Mucosa of stomach (tissue), 1 donor: Measurements from ENCODE around the gene PTPRC.
A peak's percentile ranks its signal among the peaks of the same experiment; 100 is the strongest.
"Not testable (repeated sequence)": the region's sequence is repeated elsewhere in the genome, so short reads cannot be mapped to it uniquely, and the experiment has no call there.

ENCODE experiments used
- H3K27me3 ChIP-seq: one replicate; pipeline ENCODE4 v1.7.0; 2013; ENCODE audit warnings: mild to moderate bottlenecking, low read length; ENCODE audit not compliant: control insufficient read depth, insufficient read depth
- H3K36me3 ChIP-seq: one replicate; pipeline ENCODE4 v1.7.0; 2013; ENCODE audit warnings: low read length; ENCODE audit not compliant: control insufficient read depth, insufficient read depth
- H3K4me1 ChIP-seq: one replicate; pipeline ENCODE4 v1.7.0; 2013; ENCODE audit warnings: mild to moderate bottlenecking, low read length; ENCODE audit not compliant: control insufficient read depth, insufficient read depth
- H3K4me3 ChIP-seq: one replicate; pipeline ENCODE4 v1.7.0; 2013; ENCODE audit warnings: low read length
- H3K9ac ChIP-seq: one replicate; pipeline ENCODE4 v1.7.0; 2013; ENCODE audit warnings: mild to moderate bottlenecking, low read length, moderate library complexity
- H3K9me3 ChIP-seq: one replicate; pipeline ENCODE4 v1.7.0; 2013; ENCODE audit warnings: mild to moderate bottlenecking, low read length, moderate library complexity; ENCODE audit not compliant: control insufficient read depth
- donor health status: Pancreatic carcinoma.

PTPRC gene

DNA sequence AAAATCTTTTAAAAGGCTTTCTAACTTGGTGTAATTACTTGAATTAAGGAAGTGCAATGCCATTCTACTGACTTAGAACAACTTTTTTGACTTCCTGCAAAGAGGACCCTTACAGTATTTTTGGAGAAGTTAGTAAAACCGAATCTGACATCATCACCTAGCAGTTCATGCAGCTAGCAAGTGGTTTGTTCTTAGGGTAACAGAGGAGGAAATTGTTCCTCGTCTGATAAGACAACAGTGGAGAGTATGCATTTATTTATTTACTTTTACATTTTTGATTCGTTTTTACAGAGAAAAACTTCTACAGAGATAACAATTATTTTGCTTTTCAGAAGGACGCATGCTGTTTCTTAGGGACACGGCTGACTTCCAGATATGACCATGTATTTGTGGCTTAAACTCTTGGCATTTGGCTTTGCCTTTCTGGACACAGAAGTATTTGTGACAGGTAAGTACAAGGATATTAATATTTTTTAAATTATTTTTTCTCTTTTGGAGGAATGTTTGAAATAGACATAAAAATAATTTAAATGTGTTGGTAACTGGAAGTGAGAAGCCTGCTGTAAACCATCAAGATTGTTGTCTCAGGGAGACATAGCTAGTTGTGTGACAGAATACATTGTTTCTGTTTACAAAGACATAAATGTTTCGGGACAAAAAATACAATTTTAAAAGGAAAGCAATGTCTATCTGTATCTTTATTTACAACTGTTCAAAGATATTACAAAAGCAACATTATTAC lies at the start of gene PTPRC:
TSS of gene PTPRC (plus strand) at position 147 of the 742 bp plus-strand sequence. CDS start at position 376, 229 bp downstream.
- H3K9ac ChIP-seq, result peak within 1 kb of the TSS; percentile 25

GRCh38 chr1:198590454-198590853 lies 48.4 kb upstream of the PTPRC start:
- Histone ChIP-seq H3K36me3 (no peaks in the 10 kb centered on the region), H3K9me3 (no peaks in the 10 kb centered on the region), H3K27me3 (no peaks in the 10 kb centered on the region), H3K9ac (no peak overlapping the region), H3K4me3 (no peak overlapping the region), H3K4me1 (no peaks in the 10 kb centered on the region)

More for the DNA sequence above, at the start of gene PTPRC:
- H3K36me3 ChIP-seq, result no peaks in the 10 kb centered on the region
- no peaks in the 10 kb centered on the region for H3K27me3 ChIP-seq
- no peaks in the 10 kb centered on the region for H3K9me3 ChIP-seq
- H3K4me3 ChIP-seq, result no peak within 1 kb of the TSS
- H3K4me1 ChIP-seq, result no peaks in the 10 kb centered on the region

- H3K4me1 ChIP-seq, result no peaks in the 10 kb centered on the region
These were observed 43.1 kb upstream of the PTPRC start for GRCh38 chr1:198595765-198596164.

DNA sequence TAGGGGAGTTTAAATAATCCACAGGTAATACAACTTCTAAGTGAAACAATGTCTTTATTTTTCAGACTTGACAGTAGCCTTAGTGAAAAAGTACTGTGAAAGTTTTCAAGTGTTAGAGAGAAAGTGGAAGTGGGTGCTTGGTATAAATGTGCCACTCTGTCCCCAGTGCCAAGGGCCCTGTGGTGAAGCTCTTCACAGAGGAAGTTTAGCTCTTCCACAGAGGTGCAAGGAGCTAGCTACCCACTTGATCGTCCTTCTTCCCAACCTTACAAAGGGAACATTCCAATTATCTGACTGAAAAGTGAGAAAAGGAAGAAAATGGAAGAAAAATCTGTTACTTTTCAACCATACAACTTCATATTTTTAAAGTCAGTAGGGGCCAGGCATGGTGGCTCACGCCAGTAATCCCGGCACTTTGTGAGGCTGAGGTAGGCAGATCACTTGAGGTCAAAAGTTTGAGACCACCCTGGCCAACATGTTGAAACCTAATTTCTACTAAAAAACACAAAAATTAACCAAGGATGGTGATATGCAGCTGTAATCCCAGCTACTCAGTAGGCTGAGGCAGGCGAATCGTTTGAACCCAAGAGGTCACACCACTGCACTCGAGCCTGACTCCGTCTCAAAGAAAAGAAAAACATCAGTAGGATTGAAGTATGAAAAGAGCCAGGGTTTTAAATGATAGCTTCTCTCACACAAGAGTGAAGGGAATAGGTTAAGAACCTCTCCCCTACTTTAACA lies 41.0 kb upstream of the PTPRC start:
- Histone ChIP-seq H3K4me1 (no peaks in the 10 kb centered on the region), H3K27me3 (no peaks in the 10 kb centered on the region), H3K9me3 (no peaks in the 10 kb centered on the region), H3K9ac (no peak overlapping the region), H3K4me3 (no peak overlapping the region), H3K36me3 (no peaks in the 10 kb centered on the region)

More at GRCh38 chr1:198595765-198596164, 43.1 kb upstream of the PTPRC start:
- Histone ChIP-seq H3K9ac (no peak overlapping the region), H3K4me3 (no peak overlapping the region), H3K36me3 (no peaks in the 10 kb centered on the region), H3K27me3 (no peaks in the 10 kb centered on the region), H3K9me3 (no peaks in the 10 kb centered on the region)

GRCh38 chr1:198598796-198599321 lies 40.0 kb upstream of the PTPRC start:
- no peak overlapping the region for H3K9ac ChIP-seq
- H3K36me3 ChIP-seq, result no peaks in the 10 kb centered on the region
- no peaks in the 10 kb centered on the region for H3K27me3 ChIP-seq
- H3K4me3 ChIP-seq, result no peak overlapping the region
- no peaks in the 10 kb centered on the region for H3K4me1 ChIP-seq
- H3K9me3 ChIP-seq, result no peaks in the 10 kb centered on the region

- Histone ChIP-seq H3K9me3 (no peaks in the 10 kb centered on the region), H3K4me1 (no peaks in the 10 kb centered on the region), H3K4me3 (no peak overlapping the region), H3K36me3 (no peaks in the 10 kb centered on the region), H3K9ac (no peak overlapping the region), H3K27me3 (no peaks in the 10 kb centered on the region)
These were observed 39.1 kb upstream of the PTPRC start for GRCh38 chr1:198599749-198600148.

- no peaks in the 10 kb centered on the region for H3K27me3 ChIP-seq
- no peaks in the 10 kb centered on the region for H3K4me1 ChIP-seq
- no peak overlapping the region for H3K4me3 ChIP-seq
- H3K36me3 ChIP-seq, result no peaks in the 10 kb centered on the region
- H3K9ac ChIP-seq, result no peak overlapping the region
- H3K9me3 ChIP-seq, result no peaks in the 10 kb centered on the region
These were observed 37.9 kb upstream of the PTPRC start for GRCh38 chr1:198600906-198601305.

GRCh38 chr1:198601310-198601709 lies 37.5 kb upstream of the PTPRC start:
- H3K27me3 ChIP-seq, H3K4me1 ChIP-seq, H3K9me3 ChIP-seq, H3K4me3 ChIP-seq, H3K9ac ChIP-seq, H3K36me3 ChIP-seq: not testable (repeated sequence)

GRCh38 chr1:198601936-198602889 lies 36.6 kb upstream of the PTPRC start:
- H3K9ac ChIP-seq, result no peak overlapping the region
- no peaks in the 10 kb centered on the region for H3K9me3 ChIP-seq
- H3K4me3 ChIP-seq, result no peak overlapping the region
- no peaks in the 10 kb centered on the region for H3K4me1 ChIP-seq
- no peaks in the 10 kb centered on the region for H3K36me3 ChIP-seq
- H3K27me3 ChIP-seq, result no peaks in the 10 kb centered on the region

GRCh38 chr1:198604975-198605374 lies 33.9 kb upstream of the PTPRC start:
- Histone ChIP-seq H3K4me3 (no peak overlapping the region), H3K36me3 (no peaks in the 10 kb centered on the region), H3K4me1 (no peaks in the 10 kb centered on the region), H3K27me3 (no peaks in the 10 kb centered on the region), H3K9ac (no peak overlapping the region), H3K9me3 (no peaks in the 10 kb centered on the region)

DNA sequence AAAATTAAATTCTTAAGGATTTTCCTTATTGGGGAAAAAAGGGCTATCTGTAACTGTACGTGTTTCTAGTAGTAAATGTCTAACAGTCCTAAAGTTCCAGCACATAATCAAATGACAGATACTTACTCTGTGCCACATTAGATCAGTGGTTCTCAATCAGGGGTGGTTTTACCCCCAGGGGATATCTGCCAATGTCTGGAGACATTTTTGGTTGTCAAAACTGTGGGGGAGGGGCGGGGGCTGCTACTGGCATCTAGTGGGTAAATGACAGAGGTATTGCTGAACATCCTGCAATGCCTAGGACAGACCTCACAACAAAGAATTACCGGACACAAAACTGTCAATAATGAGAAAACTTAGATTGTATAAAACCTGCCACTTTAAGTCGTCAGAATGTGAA lies 33.4 kb upstream of the PTPRC start:
- H3K4me1 ChIP-seq, result no peaks in the 10 kb centered on the region
- H3K36me3 ChIP-seq, result no peaks in the 10 kb centered on the region
- no peaks in the 10 kb centered on the region for H3K27me3 ChIP-seq
- no peak overlapping the region for H3K9ac ChIP-seq
- no peaks in the 10 kb centered on the region for H3K9me3 ChIP-seq
- no peak overlapping the region for H3K4me3 ChIP-seq
